Measurements from ENCODE around the gene RRM2.

- TF ChIP-seq MYBL2 (CRISPR knock-in tag; IDR thresholded peaks at IDR 0.05) (no peak), TCF7 (CRISPR knock-in tag; IDR thresholded peaks at IDR 0.05; ENCODE audit: low read depth) (no peak), RELA (CRISPR knock-in tag; IDR thresholded peaks at IDR 0.05; ENCODE audit: borderline replicate concordance) (no peak), ATF3 (CRISPR knock-in tag; conservative IDR thresholded peaks at IDR 0.05) (no peak), CTCF (IDR thresholded peaks at IDR 0.05) (no peak), AFF4 (CRISPR knock-in tag; IDR thresholded peaks at IDR 0.05; ENCODE audit: borderline replicate concordance) (no peak), ETV6 (CRISPR knock-in tag; IDR thresholded peaks at IDR 0.05) (no peak)
Measured at GRCh38 chr2:10139536-10139935, 17.0 kb downstream of the RRM2 start.

Measured in WTC11 (cell line).